ENCODE measurements around the gene LMF1. TPM values are rescaled to one million over a fixed set of nuclear protein-coding genes. Genes with fewer than 3 reads are reported as not detected.

LMF1 gene
- total and polyA plus RNA-seq, 3 donors from 2014 or later = 12.5 to 83.4 (median 66.6) TPM

- Histone ChIP-seq H3K27me3 (no peaks in the 10 kb centered on the region), H3K27ac (no peak overlapping the region), H3K36me3 (ENCODE audit: low read depth, missing control alignments) (no peaks in the 10 kb centered on the region), H3K4me1 (peaks cover 5% of the 10 kb centered on the region), H3K9me3 (no peaks in the 10 kb centered on the region), H3K4me3 (no peak overlapping the region)
- TF ChIP-seq CTCF (IDR thresholded peaks at IDR 0.05) (no peak), POLR2A (IDR thresholded peaks at IDR 0.05) (no peak)
- no peak for DNase-seq
- intact Hi-C loops (cut with DNase I; ENCODE audit: low total_unique reads) = no loop called here
- 85% methylated on average over 17 of the region's 17 CpGs; no CpG with 5 or more reads in 1 of the 2 donors for WGBS, 2 donors
Observed at GRCh38 chr16:987906-988305, 17.1 kb upstream of the LMF1 start.

GRCh38 chr16:986925-987582 lies 16.3 kb upstream of the LMF1 start:
- intact Hi-C loops (cut with DNase I; ENCODE audit: low total_unique reads) = no loop called here
- Histone ChIP-seq H3K27ac (no peak overlapping the region), H3K27me3 (no peaks in the 10 kb centered on the region), H3K36me3 (ENCODE audit: low read depth, missing control alignments) (no peaks in the 10 kb centered on the region), H3K9me3 (no peaks in the 10 kb centered on the region), H3K4me3 (no peak overlapping the region), H3K4me1 (peaks cover 5% of the 10 kb centered on the region)
- TF ChIP-seq POLR2A (IDR thresholded peaks at IDR 0.05) (no peak), CTCF (IDR thresholded peaks at IDR 0.05) (no peak)
- DNase-seq = no peak
- 82% methylated on average over 12 to 44 of the region's 44 CpGs for WGBS, 2 donors

GRCh38 chr16:986411-986810 lies 15.6 kb upstream of the LMF1 start:
- Histone ChIP-seq H3K9me3 (no peaks in the 10 kb centered on the region), H3K4me1 (peaks cover 5% of the 10 kb centered on the region), H3K27ac (no peak overlapping the region), H3K4me3 (no peak overlapping the region), H3K27me3 (no peaks in the 10 kb centered on the region), H3K36me3 (ENCODE audit: low read depth, missing control alignments) (no peaks in the 10 kb centered on the region)
- intact Hi-C loops (cut with DNase I; ENCODE audit: low total_unique reads) = no loop called here
- 82 to 88% methylated on average over 7 to 8 of the region's 8 CpGs for WGBS, 2 donors
- TF ChIP-seq CTCF (IDR thresholded peaks at IDR 0.05) = no peak
- no peak for TF ChIP-seq POLR2A (IDR thresholded peaks at IDR 0.05)
- no peak for DNase-seq

- Histone ChIP-seq H3K36me3 (ENCODE audit: low read depth, missing control alignments) (no peaks in the 10 kb centered on the region), H3K9me3 (no peaks in the 10 kb centered on the region), H3K4me1 (peaks cover 5% of the 10 kb centered on the region), H3K27me3 (no peaks in the 10 kb centered on the region), H3K27ac (no peak overlapping the region), H3K4me3 (no peak overlapping the region)
- intact Hi-C loops (cut with DNase I; ENCODE audit: low total_unique reads) = no loop called here
- WGBS, 2 donors = 80 to 81% methylated on average over 27 to 32 of the region's 32 CpGs
- DNase-seq = no peak
- no peak for TF ChIP-seq CTCF (IDR thresholded peaks at IDR 0.05)
- no peak for TF ChIP-seq POLR2A (IDR thresholded peaks at IDR 0.05)
Observed at GRCh38 chr16:985646-986400, 15.0 kb upstream of the LMF1 start.
